ENCODE measurements around the gene SRPK2.

Gene SRPK2

GRCh38 chr7:105098863-105099515, 289.7 kb downstream of the SRPK2 start:
- TF ChIP-seq ARNT (IDR thresholded peaks at IDR 0.05), result no peak
- no peak for TF ChIP-seq SP1 (IDR thresholded peaks at IDR 0.05)
- TF ChIP-seq LEF1 (IDR thresholded peaks at IDR 0.05; ENCODE audit: borderline replicate concordance), result no peak
- no peak for TF ChIP-seq FOXA1 (IDR thresholded peaks at IDR 0.05)
- TF ChIP-seq CTBP1 (IDR thresholded peaks at IDR 0.05; ENCODE audit: borderline replicate concordance), result no peak
- TF ChIP-seq TARDBP (IDR thresholded peaks at IDR 0.05), result no peak
- no peak for TF ChIP-seq HDGF (IDR thresholded peaks at IDR 0.05; ENCODE audit: borderline replicate concordance)
- no peak for TF ChIP-seq NFRKB (IDR thresholded peaks at IDR 0.05)
- TF ChIP-seq L3MBTL2 (conservative IDR thresholded peaks at IDR 0.05), result no peak
- no peak for TF ChIP-seq FOXM1 (IDR thresholded peaks at IDR 0.05; ENCODE audit: borderline replicate concordance)
- no peak for TF ChIP-seq FOXK2 (IDR thresholded peaks at IDR 0.05)
- no peak for TF ChIP-seq SUZ12 (IDR thresholded peaks at IDR 0.05)
- no peak for TF ChIP-seq ELF4 (IDR thresholded peaks at IDR 0.05)
- no peak for TF ChIP-seq BHLHE40 (IDR thresholded peaks at IDR 0.05; ENCODE audit: borderline replicate concordance)
- TF ChIP-seq PKNOX1 (IDR thresholded peaks at IDR 0.05), result no peak
- POLR2A ChIA-PET, result no interaction called here
- CTCF ChIA-PET, result no interaction called here
- DNase-seq (ENCODE audit: extremely low spot score), result no peak

- no peak for DNase-seq (ENCODE audit: extremely low spot score)
- POLR2A ChIA-PET, result no interaction called here
- no peak for TF ChIP-seq FOXM1 (IDR thresholded peaks at IDR 0.05; ENCODE audit: borderline replicate concordance)
- CTCF ChIA-PET, result interaction anchor here (0.6 to 0.8 kb wide), 2 partner anchors 72 to 960 kb away, joined by 4 read pairs; no protein-coding TSS in a partner anchor
These were observed 291.1 kb downstream of the SRPK2 start for GRCh38 chr7:105097619-105098018.

GRCh38 chr7:105096306-105096705, 292.4 kb downstream of the SRPK2 start:
- ChIA-PET POLR2A (no interaction called here), CTCF (no interaction called here)
- no peak for DNase-seq (ENCODE audit: extremely low spot score)
- TF ChIP-seq ELF4 (IDR thresholded peaks at IDR 0.05) (no peak), LEF1 (IDR thresholded peaks at IDR 0.05; ENCODE audit: borderline replicate concordance) (no peak), NFRKB (IDR thresholded peaks at IDR 0.05) (no peak), CTBP1 (IDR thresholded peaks at IDR 0.05; ENCODE audit: borderline replicate concordance) (no peak), SUZ12 (IDR thresholded peaks at IDR 0.05) (no peak), L3MBTL2 (conservative IDR thresholded peaks at IDR 0.05) (no peak), PKNOX1 (IDR thresholded peaks at IDR 0.05) (no peak), BHLHE40 (IDR thresholded peaks at IDR 0.05; ENCODE audit: borderline replicate concordance) (no peak), ZNF384 (IDR thresholded peaks at IDR 0.05) (no peak), FOXM1 (IDR thresholded peaks at IDR 0.05; ENCODE audit: borderline replicate concordance) (no peak), ARNT (IDR thresholded peaks at IDR 0.05) (no peak), FOXK2 (IDR thresholded peaks at IDR 0.05) (no peak), TARDBP (IDR thresholded peaks at IDR 0.05) (no peak), FOXA1 (IDR thresholded peaks at IDR 0.05) (no peak), SP1 (IDR thresholded peaks at IDR 0.05) (no peak), HDGF (IDR thresholded peaks at IDR 0.05; ENCODE audit: borderline replicate concordance) (no peak)

- DNase-seq (ENCODE audit: extremely low spot score), result no peak
- ChIA-PET CTCF (interaction anchor here (1.2 kb wide), 1 partner anchor 113 kb away, joined by 3 read pairs; no protein-coding TSS in a partner anchor), POLR2A (no interaction called here)
- TF ChIP-seq HDGF (IDR thresholded peaks at IDR 0.05; ENCODE audit: borderline replicate concordance), result no peak
- TF ChIP-seq SP1 (IDR thresholded peaks at IDR 0.05), result no peak
- TF ChIP-seq FOXK2 (IDR thresholded peaks at IDR 0.05), result no peak
- TF ChIP-seq ELF4 (IDR thresholded peaks at IDR 0.05), result no peak
- TF ChIP-seq LEF1 (IDR thresholded peaks at IDR 0.05; ENCODE audit: borderline replicate concordance), result no peak
- no peak for TF ChIP-seq FOXA1 (IDR thresholded peaks at IDR 0.05)
- no peak for TF ChIP-seq L3MBTL2 (conservative IDR thresholded peaks at IDR 0.05)
- TF ChIP-seq TARDBP (IDR thresholded peaks at IDR 0.05), result no peak
- no peak for TF ChIP-seq PKNOX1 (IDR thresholded peaks at IDR 0.05)
- no peak for TF ChIP-seq ZNF384 (IDR thresholded peaks at IDR 0.05)
- TF ChIP-seq BHLHE40 (IDR thresholded peaks at IDR 0.05; ENCODE audit: borderline replicate concordance), result no peak
- TF ChIP-seq FOXM1 (IDR thresholded peaks at IDR 0.05; ENCODE audit: borderline replicate concordance), result no peak
- TF ChIP-seq ARNT (IDR thresholded peaks at IDR 0.05), result no peak
These were observed 293.8 kb downstream of the SRPK2 start for GRCh38 chr7:105094966-105095365.

GRCh38 chr7:105088456-105088855, 300.3 kb downstream of the SRPK2 start:
- TF ChIP-seq L3MBTL2 (conservative IDR thresholded peaks at IDR 0.05), result no peak
- no peak for TF ChIP-seq BHLHE40 (IDR thresholded peaks at IDR 0.05; ENCODE audit: borderline replicate concordance)
- TF ChIP-seq NFRKB (IDR thresholded peaks at IDR 0.05), result no peak
- no peak for TF ChIP-seq ELF4 (IDR thresholded peaks at IDR 0.05)
- no peak for TF ChIP-seq LEF1 (IDR thresholded peaks at IDR 0.05; ENCODE audit: borderline replicate concordance)
- TF ChIP-seq ZNF384 (IDR thresholded peaks at IDR 0.05), result no peak
- no peak for TF ChIP-seq SUZ12 (IDR thresholded peaks at IDR 0.05)
- DNase-seq (ENCODE audit: extremely low spot score), result no peak
- POLR2A ChIA-PET, result no interaction called here
- CTCF ChIA-PET, result no interaction called here

- no peak for DNase-seq (ENCODE audit: extremely low spot score)
- ChIA-PET CTCF (no interaction called here), POLR2A (no interaction called here)
- no peak for TF ChIP-seq SUZ12 (IDR thresholded peaks at IDR 0.05)
- TF ChIP-seq LEF1 (IDR thresholded peaks at IDR 0.05; ENCODE audit: borderline replicate concordance), result no peak
- TF ChIP-seq ELF4 (IDR thresholded peaks at IDR 0.05), result no peak
- TF ChIP-seq PKNOX1 (IDR thresholded peaks at IDR 0.05), result no peak
- TF ChIP-seq TARDBP (IDR thresholded peaks at IDR 0.05), result no peak
- TF ChIP-seq NFRKB (IDR thresholded peaks at IDR 0.05), result no peak
- no peak for TF ChIP-seq SP1 (IDR thresholded peaks at IDR 0.05)
- TF ChIP-seq FOXM1 (IDR thresholded peaks at IDR 0.05; ENCODE audit: borderline replicate concordance), result no peak
- TF ChIP-seq ARNT (IDR thresholded peaks at IDR 0.05), result no peak
- TF ChIP-seq BHLHE40 (IDR thresholded peaks at IDR 0.05; ENCODE audit: borderline replicate concordance), result no peak
- TF ChIP-seq CTBP1 (IDR thresholded peaks at IDR 0.05; ENCODE audit: borderline replicate concordance), result no peak
- no peak for TF ChIP-seq HDGF (IDR thresholded peaks at IDR 0.05; ENCODE audit: borderline replicate concordance)
- TF ChIP-seq FOXA1 (IDR thresholded peaks at IDR 0.05), result no peak
- TF ChIP-seq FOXK2 (IDR thresholded peaks at IDR 0.05), result no peak
- TF ChIP-seq ZNF384 (IDR thresholded peaks at IDR 0.05), result no peak
- no peak for TF ChIP-seq L3MBTL2 (conservative IDR thresholded peaks at IDR 0.05)
These were observed 300.7 kb downstream of the SRPK2 start for GRCh38 chr7:105087981-105088380.

Data from HEK293T (cell line).